HepG2 (cell line): Measurements from ENCODE around the gene ANAPC16. TPM values are rescaled to one million over a fixed set of nuclear protein-coding genes. Genes with fewer than 3 reads are reported as not detected.

ENCODE experiments used
- ATF5 ChIP-seq: sonication (generic); formaldehyde crosslinking; IDR thresholded peaks from 2 replicates; pipeline ENCODE4 v1.4.0; 2020; ENCODE audit warnings: mild to moderate bottlenecking, low read depth, missing genetic modification reagents
- CHCHD3 ChIP-seq: sonication (generic); formaldehyde crosslinking; IDR thresholded peaks from 2 replicates; pipeline ENCODE4 v1.8.0; 2022; ENCODE audit warnings: mild to moderate bottlenecking, missing genetic modification reagents, moderate library complexity
- E2F5 ChIP-seq: sonication (generic); formaldehyde crosslinking; conservative IDR thresholded peaks from 2 replicates; pipeline ENCODE4 v1.4.0; 2020; ENCODE audit warnings: missing genetic modification reagents
- HES4 ChIP-seq: sonication (generic); formaldehyde crosslinking; IDR thresholded peaks from 2 replicates; pipeline ENCODE4 v1.9.0; 2021; ENCODE audit warnings: mild to moderate bottlenecking, missing genetic modification reagents, borderline replicate concordance
- JUND ChIP-seq: sonication (generic); formaldehyde crosslinking; IDR thresholded peaks from 2 replicates; pipeline ENCODE4 v1.8.0; 2022; ENCODE audit warnings: mild to moderate bottlenecking, missing genetic modification reagents
- KDM3A ChIP-seq: IDR thresholded peaks from 2 replicates; pipeline ENCODE4 v1.6.1; 2018; ENCODE audit warnings: low read depth, missing compliant biosample characterization
- MYPOP ChIP-seq: sonication (generic); formaldehyde crosslinking; IDR thresholded peaks from 2 replicates; pipeline ENCODE4 v1.8.1; 2023; ENCODE audit warnings: mild to moderate bottlenecking, moderate library complexity, missing genetic modification reagents
- NFE2L2 ChIP-seq: fragments of 150-350 bp; IDR thresholded peaks from 2 replicates; pipeline ENCODE4 v1.6.1; 2014; ENCODE audit warnings: low read length
- NFKBIZ ChIP-seq: IDR thresholded peaks from 2 replicates; pipeline ENCODE4 v1.6.1; 2018; ENCODE audit warnings: missing genetic modification reagents, missing compliant biosample characterization
- PAF1 ChIP-seq: IDR thresholded peaks from 2 replicates; pipeline ENCODE4 v1.6.1; 2016; ENCODE audit warnings: missing genetic modification reagents, missing compliant biosample characterization
- PHF8 ChIP-seq: sonication (generic); formaldehyde crosslinking; IDR thresholded peaks from 2 replicates; pipeline ENCODE4 v1.5.0; 2020; ENCODE audit warnings: missing genetic modification reagents
- RFXANK ChIP-seq: IDR thresholded peaks from 2 replicates; pipeline ENCODE4 v1.6.1; 2016
- RNF219 ChIP-seq: sonication (generic); formaldehyde crosslinking; IDR thresholded peaks from 2 replicates; pipeline ENCODE4 v1.5.0; 2020; ENCODE audit warnings: mild to moderate bottlenecking, missing genetic modification reagents
- SATB2 ChIP-seq: sonication (generic); formaldehyde crosslinking; IDR thresholded peaks from 2 replicates; pipeline ENCODE4 v1.5.0; 2020; ENCODE audit warnings: missing genetic modification reagents
- THAP9 ChIP-seq: sonication (generic); formaldehyde crosslinking; IDR thresholded peaks from 2 replicates; pipeline ENCODE4; 2020; ENCODE audit warnings: missing genetic modification reagents, mild to moderate bottlenecking, borderline replicate concordance
- ZNF362 ChIP-seq: sonication (generic); formaldehyde crosslinking; IDR thresholded peaks from 2 replicates; pipeline ENCODE4 v1.4.0; 2020; ENCODE audit warnings: missing genetic modification reagents, mild to moderate bottlenecking, borderline replicate concordance
- ZNF704 ChIP-seq: sonication (generic); formaldehyde crosslinking; IDR thresholded peaks from 2 replicates; pipeline ENCODE4 v1.8.1; 2023; ENCODE audit warnings: mild to moderate bottlenecking, inconsistent platforms, moderate library complexity, missing genetic modification reagents, borderline replicate concordance
- ZNF768 ChIP-seq: sonication (generic); formaldehyde crosslinking; IDR thresholded peaks from 2 replicates; pipeline ENCODE4 v1.4.0; 2020; ENCODE audit warnings: missing genetic modification reagents
- polyA plus RNA-seq, 8 experiments: library from polyadenylated mRNA; depleted of rRNA in 3 of 8; stranded (reverse) in 7 of 8; unstranded in 1 of 8; fragments of >200 nt; fragmentation: Illumina TruSeq in 4 of 8; extraction: Trizol in 4 of 8; gene quantifications; 2 replicates each; pipeline versions ENCODE4 v1.2.1 to v1.2.3, GENCODE V29; 2011 to 2016; ENCODE audit warnings: low read depth in 4 of 8, missing spikeins in 1 of 8, mixed read lengths in 1 of 8; ENCODE audit not compliant: insufficient read depth in 1 of 8
- total RNA-seq, 5 experiments: library from RNA; depleted of rRNA; stranded (reverse); fragments of >200 nt; fragmentation: Illumina TruSeq; extraction: Trizol; gene quantifications; 2 replicates each; pipeline ENCODE4 v1.2.3, GENCODE V29; 2016; ENCODE audit warnings: low read depth in 1 of 5

ANAPC16 gene
- total and polyA plus RNA-seq, 2 of the 13 experiments (the other 11 are each of a cell fraction or from before 2014, with no cell fraction given), result 74.8 to 89.4 TPM

GRCh38 chr10:72274213-72274729 is 58.5 kb downstream of the ANAPC16 start (continued):
- TF ChIP-seq CHCHD3 (CRISPR knock-in tag), result 0 out of 2 replicates have a peak, but pooled peaks have one; percentile 9
- TF ChIP-seq MYPOP, result no peak
- 0 out of 2 replicates have a peak, but pooled peaks have one; percentile 36 for TF ChIP-seq ZNF768
- TF ChIP-seq JUND (CRISPR knock-in tag), result no peak; the same call in 1 of the 2 replicates
- TF ChIP-seq ATF5 (CRISPR knock-in tag), result peak; percentile 28; the same call in 1 of the 2 replicates
- no peak for TF ChIP-seq ZNF704 (CRISPR knock-in tag)
- TF ChIP-seq KDM3A (CRISPR knock-in tag), result 0 out of 2 replicates have a peak, but pooled peaks have one; percentile 60
- 0 out of 2 replicates have a peak, but pooled peaks have one; percentile 0 for TF ChIP-seq SATB2 (CRISPR knock-in tag)
- TF ChIP-seq E2F5 (CRISPR knock-in tag), result 0 out of 2 replicates have a peak, but pooled peaks have one; percentile 9
- TF ChIP-seq HES4 (CRISPR knock-in tag), result 0 out of 2 replicates have a peak, but pooled peaks have one; percentile 6
- TF ChIP-seq NFKBIZ (CRISPR knock-in tag), result 0 out of 2 replicates have a peak, but pooled peaks have one; percentile 4
- no peak for TF ChIP-seq RFXANK
- peak; percentile 36 for TF ChIP-seq PHF8 (CRISPR knock-in tag)
- TF ChIP-seq NFE2L2, result no peak
- peak; percentile 94; the same call in 1 of the 2 replicates for TF ChIP-seq PAF1 (CRISPR knock-in tag)
- TF ChIP-seq THAP9 (CRISPR knock-in tag), result peak; percentile 9; the same call in 1 of the 2 replicates
- TF ChIP-seq RNF219 (CRISPR knock-in tag), result 0 out of 2 replicates have a peak, but pooled peaks have one; percentile 85
- no peak for TF ChIP-seq ZNF362 (CRISPR knock-in tag)
